GM12878 (cell line): ENCODE measurements around the gene TMEM121B.

Source experiments
- ESRRA ChIP-seq: IDR thresholded peaks from 2 replicates; pipeline ENCODE4 v1.6.1; 2012; ENCODE audit warnings: mild to moderate bottlenecking, low read length, improper control_type of control experiment
- GABPA ChIP-seq: IDR thresholded peaks from 2 replicates; pipeline ENCODE4 v1.6.1; 2014; ENCODE audit warnings: antibody characterized with exemption, low read depth, mild to moderate bottlenecking, inconsistent platforms
- JUNB ChIP-seq: IDR thresholded peaks from 2 replicates; pipeline ENCODE4 v1.6.1; 2016; ENCODE audit warnings: antibody characterized with exemption, mild to moderate bottlenecking
- NR2C2 ChIP-seq: IDR thresholded peaks from 2 replicates; pipeline ENCODE4 v1.6.1; 2011; ENCODE audit warnings: borderline replicate concordance, low read depth; ENCODE audit not compliant: control insufficient read depth, insufficient read length
- POLR2A ChIP-seq: IDR thresholded peaks from 2 replicates; pipeline ENCODE4 v1.6.1; 2011; ENCODE audit warnings: low read depth, mild to moderate bottlenecking, low read length
- RAD21 ChIP-seq: IDR thresholded peaks from 2 replicates; pipeline ENCODE4 v1.6.1; 2011; ENCODE audit warnings: mild to moderate bottlenecking, low read depth, low read length, moderate library complexity; ENCODE audit not compliant: insufficient read depth
- SP1 ChIP-seq: IDR thresholded peaks from one replicate; pipeline ENCODE4 v1.6.1; 2011; ENCODE audit warnings: low read depth, low read length
- TF ChIP-seq, protein P1 (sequence below), 3 experiments: IDR thresholded peaks in 2 of 3; conservative IDR thresholded peaks in 1 of 3; 2 replicates each; pipeline ENCODE4 v1.5.1; 2011; ENCODE audit warnings: low read depth in 3 of 3, low read length in 3 of 3, mild to moderate bottlenecking in 3 of 3, control low read depth in 2 of 3, moderate library complexity in 2 of 3, inconsistent platforms in 1 of 3, mixed read lengths in 1 of 3; ENCODE audit not compliant: control insufficient read depth in 2 of 3, insufficient read depth in 1 of 3; ENCODE audit errors: extremely low read depth in 1 of 3

DNA sequence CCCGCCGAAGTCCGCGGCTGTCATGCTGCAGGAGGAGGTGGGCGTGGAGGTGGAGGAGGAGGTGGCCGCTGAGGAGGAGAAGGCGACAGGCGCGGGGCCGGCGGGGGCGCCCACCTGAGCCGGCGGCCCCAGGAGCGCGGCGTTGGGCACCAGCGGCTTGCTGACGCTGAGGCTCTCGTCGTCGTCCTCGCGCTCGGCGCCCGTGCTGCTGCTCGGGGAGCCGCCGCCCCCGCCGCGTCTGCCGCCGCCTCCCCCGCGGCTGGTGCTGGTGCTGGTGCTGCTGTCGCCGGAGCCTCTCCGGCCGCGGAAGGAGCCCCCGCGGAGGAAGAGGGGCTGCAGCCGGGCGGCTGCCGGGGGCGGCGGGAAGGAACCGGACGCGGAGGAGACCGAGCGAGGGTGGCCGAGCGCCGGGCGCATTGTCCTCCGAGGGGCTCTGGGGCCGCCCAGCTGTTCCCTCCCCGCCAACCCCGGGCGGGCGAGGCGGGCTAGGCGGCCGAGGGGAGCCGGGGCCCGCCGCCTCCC lies 388 bp downstream of the TMEM121B start:
- TF ChIP-seq RAD21 = no peak
- TF ChIP-seq JUNB = no peak
- TF ChIP-seq, protein P1, sequence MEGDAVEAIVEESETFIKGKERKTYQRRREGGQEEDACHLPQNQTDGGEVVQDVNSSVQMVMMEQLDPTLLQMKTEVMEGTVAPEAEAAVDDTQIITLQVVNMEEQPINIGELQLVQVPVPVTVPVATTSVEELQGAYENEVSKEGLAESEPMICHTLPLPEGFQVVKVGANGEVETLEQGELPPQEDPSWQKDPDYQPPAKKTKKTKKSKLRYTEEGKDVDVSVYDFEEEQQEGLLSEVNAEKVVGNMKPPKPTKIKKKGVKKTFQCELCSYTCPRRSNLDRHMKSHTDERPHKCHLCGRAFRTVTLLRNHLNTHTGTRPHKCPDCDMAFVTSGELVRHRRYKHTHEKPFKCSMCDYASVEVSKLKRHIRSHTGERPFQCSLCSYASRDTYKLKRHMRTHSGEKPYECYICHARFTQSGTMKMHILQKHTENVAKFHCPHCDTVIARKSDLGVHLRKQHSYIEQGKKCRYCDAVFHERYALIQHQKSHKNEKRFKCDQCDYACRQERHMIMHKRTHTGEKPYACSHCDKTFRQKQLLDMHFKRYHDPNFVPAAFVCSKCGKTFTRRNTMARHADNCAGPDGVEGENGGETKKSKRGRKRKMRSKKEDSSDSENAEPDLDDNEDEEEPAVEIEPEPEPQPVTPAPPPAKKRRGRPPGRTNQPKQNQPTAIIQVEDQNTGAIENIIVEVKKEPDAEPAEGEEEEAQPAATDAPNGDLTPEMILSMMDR (IDR thresholded peaks at IDR 0.05 in 2 of 3, conservative IDR thresholded peaks at IDR 0.05 in 1 of 3; ENCODE audit: control insufficient read depth in 2 of 3, extremely low read depth in 1 of 3, insufficient read depth in 1 of 3, low read depth in 3 of 3, low read length in 3 of 3) = no peak
- no peak for TF ChIP-seq ESRRA
- no peak for TF ChIP-seq GABPA
- TF ChIP-seq NR2C2 = no peak
- no peak for TF ChIP-seq SP1
- no peak for TF ChIP-seq POLR2A
